HUES48 (cell line): ENCODE results near the gene LRRC8E.

ENCODE experiments used
- H3K27ac ChIP-seq: one replicate; pipeline ENCODE4 v1.7.0; 2013; ENCODE audit warnings: low read depth, low read length, inconsistent platforms
- H3K27me3 ChIP-seq: 2 replicates; pipeline ENCODE4 v1.6.1; 2013; ENCODE audit warnings: mild to moderate bottlenecking, low read length; ENCODE audit not compliant: control insufficient read depth, insufficient read depth
- H3K36me3 ChIP-seq: 2 replicates; pipeline ENCODE4 v1.6.1; 2013; ENCODE audit warnings: low read length; ENCODE audit not compliant: control insufficient read depth, insufficient read depth
- H3K4me1 ChIP-seq: 2 replicates; pipeline ENCODE4 v1.6.1; 2013; ENCODE audit warnings: mild to moderate bottlenecking, low read length; ENCODE audit not compliant: control insufficient read depth, insufficient read depth
- H3K4me3 ChIP-seq: 2 replicates; pipeline ENCODE4 v1.5.1; 2013; ENCODE audit warnings: mild to moderate bottlenecking, low read depth, low read length
- H3K9ac ChIP-seq: 2 replicates; pipeline ENCODE4 v1.6.1; 2013; ENCODE audit warnings: mild to moderate bottlenecking, low read depth, low read length, moderate library complexity
- H3K9me3 ChIP-seq: 2 replicates; pipeline ENCODE4 v1.6.1; 2013; ENCODE audit warnings: low read length; ENCODE audit not compliant: control insufficient read depth, insufficient read depth

Gene LRRC8E

GRCh38 chr19:7895565-7895964 is 7.3 kb downstream of the LRRC8E start:
- Histone ChIP-seq H3K4me3 (no peak overlapping the region), H3K36me3 (peaks cover 10% of the 10 kb centered on the region; the same call in 1 of the 2 replicates), H3K9me3 (no peaks in the 10 kb centered on the region), H3K9ac (no peak overlapping the region), H3K27me3 (no peaks in the 10 kb centered on the region), H3K27ac (no peak overlapping the region), H3K4me1 (no peaks in the 10 kb centered on the region; the same call in 1 of the 2 replicates)

GRCh38 chr19:7897292-7897691 is 9.0 kb downstream of the LRRC8E start:
- Histone ChIP-seq H3K4me3 (no peak overlapping the region), H3K9me3 (no peaks in the 10 kb centered on the region), H3K27me3 (no peaks in the 10 kb centered on the region), H3K4me1 (no peaks in the 10 kb centered on the region; the same call in 1 of the 2 replicates), H3K27ac (no peak overlapping the region), H3K9ac (no peak overlapping the region), H3K36me3 (peaks cover 10% of the 10 kb centered on the region; the same call in 1 of the 2 replicates)

- no peak overlapping the region for H3K27ac ChIP-seq
- H3K4me1 ChIP-seq, result peaks cover 2% of the 10 kb centered on the region; the same call in 1 of the 2 replicates
- H3K36me3 ChIP-seq, result peaks cover 10% of the 10 kb centered on the region; the same call in 1 of the 2 replicates
- no peaks in the 10 kb centered on the region for H3K27me3 ChIP-seq
- H3K9ac ChIP-seq, result no peak overlapping the region
- no peak overlapping the region for H3K4me3 ChIP-seq
- no peaks in the 10 kb centered on the region for H3K9me3 ChIP-seq
These were observed 10.7 kb downstream of the LRRC8E start for GRCh38 chr19:7898967-7899366.

DNA sequence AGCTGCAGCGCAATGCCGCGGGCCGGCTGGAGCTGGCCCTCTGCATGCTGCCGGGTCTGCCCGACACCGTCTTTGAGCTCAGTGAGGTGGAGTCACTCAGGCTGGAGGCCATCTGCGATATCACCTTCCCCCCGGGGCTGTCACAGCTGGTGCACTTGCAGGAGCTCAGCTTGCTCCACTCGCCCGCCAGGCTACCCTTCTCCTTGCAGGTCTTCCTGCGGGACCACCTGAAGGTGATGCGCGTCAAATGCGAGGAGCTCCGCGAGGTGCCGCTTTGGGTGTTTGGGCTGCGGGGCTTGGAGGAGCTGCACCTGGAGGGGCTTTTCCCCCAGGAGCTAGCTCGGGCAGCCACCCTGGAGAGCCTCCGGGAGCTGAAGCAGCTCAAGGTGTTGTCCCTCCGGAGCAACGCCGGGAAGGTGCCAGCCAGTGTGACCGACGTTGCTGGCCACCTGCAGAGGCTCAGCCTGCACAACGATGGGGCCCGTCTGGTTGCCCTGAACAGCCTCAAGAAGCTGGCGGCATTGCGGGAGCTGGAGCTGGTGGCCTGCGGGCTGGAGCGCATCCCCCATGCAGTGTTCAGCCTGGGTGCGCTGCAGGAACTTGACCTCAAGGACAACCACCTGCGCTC is 11.6 kb downstream of the LRRC8E start:
- Histone ChIP-seq H3K27ac (no peak overlapping the region), H3K9me3 (no peaks in the 10 kb centered on the region), H3K27me3 (no peaks in the 10 kb centered on the region), H3K36me3 (peaks cover 10% of the 10 kb centered on the region; the same call in 1 of the 2 replicates), H3K9ac (no peak overlapping the region), H3K4me3 (no peak overlapping the region), H3K4me1 (peaks cover 6% of the 10 kb centered on the region; the same call in 1 of the 2 replicates)

DNA sequence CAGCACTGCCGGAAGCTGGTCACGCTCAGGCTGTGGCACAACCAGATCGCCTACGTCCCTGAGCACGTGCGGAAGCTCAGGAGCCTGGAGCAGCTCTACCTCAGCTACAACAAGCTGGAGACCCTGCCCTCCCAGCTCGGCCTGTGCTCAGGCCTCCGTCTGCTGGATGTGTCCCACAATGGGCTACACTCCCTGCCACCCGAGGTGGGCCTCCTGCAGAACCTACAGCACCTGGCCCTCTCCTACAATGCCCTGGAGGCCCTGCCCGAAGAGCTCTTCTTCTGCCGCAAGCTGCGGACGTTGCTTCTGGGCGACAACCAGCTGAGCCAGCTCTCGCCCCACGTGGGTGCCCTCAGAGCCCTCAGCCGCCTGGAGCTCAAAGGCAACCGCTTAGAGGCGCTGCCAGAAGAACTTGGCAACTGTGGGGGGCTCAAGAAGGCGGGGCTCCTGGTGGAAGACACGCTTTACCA is 12.1 kb downstream of the LRRC8E start:
- Histone ChIP-seq H3K36me3 (peaks cover 10% of the 10 kb centered on the region; the same call in 1 of the 2 replicates), H3K27ac (no peak overlapping the region), H3K9ac (no peak overlapping the region), H3K4me3 (no peak overlapping the region), H3K9me3 (no peaks in the 10 kb centered on the region), H3K27me3 (no peaks in the 10 kb centered on the region), H3K4me1 (peaks cover 6% of the 10 kb centered on the region; the same call in 1 of the 2 replicates)

GRCh38 chr19:7900931-7901330 is 12.6 kb downstream of the LRRC8E start:
- Histone ChIP-seq H3K9me3 (no peaks in the 10 kb centered on the region), H3K4me1 (peaks cover 6% of the 10 kb centered on the region; the same call in 1 of the 2 replicates), H3K27ac (no peak overlapping the region), H3K27me3 (no peaks in the 10 kb centered on the region), H3K9ac (no peak overlapping the region), H3K4me3 (no peak overlapping the region), H3K36me3 (peaks cover 13% of the 10 kb centered on the region; the same call in 1 of the 2 replicates)

- no peak overlapping the region for H3K27ac ChIP-seq
- peaks cover 6% of the 10 kb centered on the region; the same call in 1 of the 2 replicates for H3K4me1 ChIP-seq
- no peak overlapping the region for H3K9ac ChIP-seq
- no peak overlapping the region for H3K4me3 ChIP-seq
- H3K27me3 ChIP-seq, result no peaks in the 10 kb centered on the region
- no peaks in the 10 kb centered on the region for H3K9me3 ChIP-seq
- H3K36me3 ChIP-seq, result peaks cover 17% of the 10 kb centered on the region; the same call in 1 of the 2 replicates
These were observed 13.0 kb downstream of the LRRC8E start for GRCh38 chr19:7901337-7901736.

- no peaks in the 10 kb centered on the region for H3K27me3 ChIP-seq
- H3K9ac ChIP-seq, result peak overlapping the region; percentile 65
- peaks cover 6% of the 10 kb centered on the region; the same call in 1 of the 2 replicates for H3K4me1 ChIP-seq
- H3K9me3 ChIP-seq, result no peaks in the 10 kb centered on the region
- peak overlapping the region; percentile 69 for H3K4me3 ChIP-seq
- H3K36me3 ChIP-seq, result peaks cover 18% of the 10 kb centered on the region; the same call in 1 of the 2 replicates
- H3K27ac ChIP-seq, result peak overlapping the region; percentile 86
These were observed 14.5 kb downstream of the LRRC8E start for GRCh38 chr19:7902796-7903243.

DNA sequence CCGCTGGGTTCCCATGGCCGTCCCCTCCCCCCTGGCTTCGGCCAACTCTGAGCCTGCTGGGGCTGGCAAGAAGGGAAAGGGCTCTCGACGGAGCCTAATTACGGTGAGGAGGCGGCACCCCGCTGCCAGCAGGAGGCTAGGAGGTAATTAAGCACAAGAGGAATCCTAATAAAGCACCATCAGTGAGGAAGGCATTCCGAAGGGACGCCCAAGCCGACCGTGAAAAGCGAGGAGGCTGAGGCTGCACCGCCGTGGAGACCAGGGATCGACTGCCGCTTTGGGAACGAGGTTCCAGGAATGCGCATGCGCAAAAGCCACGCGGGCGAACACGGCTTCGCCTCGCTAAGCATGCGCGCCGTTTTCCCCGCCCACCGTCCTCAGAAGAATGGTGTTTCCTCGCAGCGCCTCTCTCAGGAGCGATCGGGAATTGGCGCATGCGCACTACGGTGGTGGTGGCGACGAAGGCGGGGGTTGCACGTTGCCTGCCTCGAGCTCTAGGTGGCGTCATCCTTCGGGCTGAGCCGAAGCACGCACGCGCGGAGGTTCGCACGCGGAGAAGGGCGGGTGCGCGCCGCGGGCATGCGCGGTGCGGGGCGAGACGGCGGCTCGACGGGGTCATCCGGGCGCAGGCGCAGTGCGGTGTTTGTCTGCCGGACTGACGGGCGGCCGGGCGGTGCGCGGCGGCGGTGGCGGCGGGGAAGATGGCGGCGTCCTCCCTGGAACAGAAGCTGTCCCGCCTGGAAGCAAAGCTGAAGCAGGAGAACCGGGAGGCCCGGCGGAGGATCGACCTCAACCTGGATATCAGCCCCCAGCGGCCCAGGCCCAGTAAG is 15.1 kb downstream of the LRRC8E start, which contains the start of gene MAP2K7:
Gene MAP2K7, plus strand, starts transcription at position 634 of the 830 bp plus-strand sequence. Its CDS starts 68 bp downstream, at position 702.
- Histone ChIP-seq H3K36me3 (peaks cover 18% of the 10 kb centered on the region; the same call in 1 of the 2 replicates), H3K27me3 (no peaks in the 10 kb centered on the region), H3K9ac (peak within 1 kb of the TSS; percentile 65), H3K9me3 (no peaks in the 10 kb centered on the region), H3K27ac (peak within 1 kb of the TSS; percentile 88), H3K4me3 (peak within 1 kb of the TSS; percentile 92), H3K4me1 (peaks cover 6% of the 10 kb centered on the region; the same call in 1 of the 2 replicates)

DNA sequence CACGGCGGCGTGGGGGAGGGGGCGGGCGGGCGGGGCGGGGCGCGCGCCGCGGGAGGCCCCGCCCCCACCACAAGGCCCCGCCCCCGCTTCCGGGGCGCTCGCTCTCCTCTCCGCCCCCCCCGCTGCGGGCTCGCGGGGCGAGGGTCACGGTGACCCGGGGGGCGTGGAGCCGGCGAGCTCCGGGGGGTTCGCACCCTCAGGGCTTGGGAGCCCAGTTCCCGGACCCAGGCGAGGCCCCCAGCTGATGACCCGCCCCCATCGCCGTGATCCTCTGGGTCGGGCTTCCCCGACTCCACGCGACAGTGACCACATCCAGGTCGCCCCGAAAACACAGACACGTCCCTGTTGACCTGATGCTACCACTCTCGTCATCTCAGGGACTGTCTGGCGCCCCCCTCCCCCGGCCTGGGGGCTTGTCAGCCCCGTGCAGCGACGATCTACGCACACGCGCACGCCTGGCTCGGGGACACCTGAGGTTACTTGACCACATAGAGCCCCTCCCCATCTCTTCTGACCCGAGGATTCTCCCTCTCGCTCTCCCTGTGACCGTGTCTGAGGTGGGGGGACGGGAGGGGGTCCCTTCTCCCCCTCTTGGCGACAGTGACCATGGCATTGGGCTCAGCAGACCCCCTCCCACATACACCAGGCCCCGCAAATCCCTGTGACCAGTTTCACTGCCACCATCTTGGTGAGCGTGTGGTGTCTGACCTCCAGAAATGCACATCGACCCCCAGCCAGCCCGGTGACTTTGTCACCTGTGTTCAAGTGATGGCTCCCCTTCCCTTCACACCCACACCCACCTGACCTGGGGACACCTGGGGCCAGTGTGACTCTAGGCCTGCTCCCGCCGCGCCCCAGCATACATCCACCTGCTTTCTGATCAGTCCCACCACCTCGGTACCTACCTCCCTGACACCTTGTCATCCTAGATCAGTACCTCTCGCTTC is 16.0 kb downstream of the LRRC8E start:
- H3K36me3 ChIP-seq, result peaks cover 15% of the 10 kb centered on the region; the same call in 1 of the 2 replicates
- H3K4me3 ChIP-seq, result peak overlapping the region; percentile 92
- peak overlapping the region; percentile 62; the same call in 1 of the 2 replicates for H3K9ac ChIP-seq
- peak overlapping the region; percentile 88 for H3K27ac ChIP-seq
- no peaks in the 10 kb centered on the region for H3K9me3 ChIP-seq
- peaks cover 6% of the 10 kb centered on the region; the same call in 1 of the 2 replicates for H3K4me1 ChIP-seq
- H3K27me3 ChIP-seq, result no peaks in the 10 kb centered on the region
